Measurements from ENCODE around the gene EXOC3.
"Not testable (repeated sequence)": the region's sequence is repeated elsewhere in the genome, so short reads cannot be mapped to it uniquely, and the experiment has no call there.

Gene EXOC3

GRCh38 chr5:474840-475661, 32.1 kb downstream of the EXOC3 start:
- no peak for DNase-seq

DNA sequence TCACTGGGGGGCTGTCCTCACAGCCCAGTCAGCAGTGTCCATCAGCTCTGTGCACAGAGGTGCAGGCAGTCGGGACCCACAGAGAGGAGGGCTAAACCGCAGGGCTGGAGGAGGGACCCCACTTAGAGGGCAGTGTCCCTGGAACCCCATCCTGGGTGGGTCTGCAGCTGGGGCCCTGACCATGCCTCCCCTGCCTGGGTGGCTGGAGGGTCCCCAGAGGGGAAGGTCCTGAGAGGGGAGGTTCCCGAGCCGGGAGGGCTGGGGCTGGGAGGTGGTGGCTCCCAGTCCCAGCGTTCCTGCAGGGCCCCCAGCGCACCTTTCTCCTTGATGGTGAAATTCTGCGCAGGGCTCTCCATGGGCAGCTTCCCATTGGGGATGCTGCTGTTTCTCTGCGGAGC, 32.7 kb downstream of the EXOC3 start:
- DNase-seq, result no peak

DNA sequence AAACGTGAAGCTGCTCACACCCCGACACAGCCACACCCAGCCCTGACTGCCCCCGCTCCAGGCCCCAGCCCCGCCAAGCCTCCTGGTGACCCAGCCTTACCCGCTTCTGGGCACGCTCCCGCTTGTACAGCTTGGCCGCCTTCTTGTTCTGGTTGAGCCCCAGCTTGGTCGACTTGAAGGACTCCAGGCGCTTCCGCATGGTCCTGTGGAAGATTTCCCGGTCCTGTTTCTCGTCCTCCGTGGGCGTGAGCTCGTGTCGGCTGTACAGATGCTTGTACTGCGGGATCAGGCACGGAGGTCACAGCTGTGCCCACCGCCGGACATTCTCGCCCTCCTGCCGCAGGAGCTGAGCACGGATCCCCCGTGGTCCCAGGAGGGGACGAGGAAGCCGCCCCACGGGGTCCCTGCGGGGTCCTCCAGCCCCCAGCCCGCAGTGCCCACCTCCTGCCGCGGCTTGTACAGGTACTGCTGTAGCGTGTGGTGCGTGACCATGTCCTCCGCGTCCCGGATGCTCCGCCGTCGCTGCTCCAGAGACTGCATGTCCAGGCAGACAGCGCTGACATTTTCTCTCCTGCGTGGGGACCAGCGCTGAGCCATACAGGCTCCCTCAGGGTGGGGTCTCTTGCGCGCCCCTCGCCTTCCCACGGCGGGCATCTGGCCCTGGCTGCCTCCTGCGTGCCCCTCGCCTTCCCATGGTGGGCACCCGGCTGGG, 33.3 kb downstream of the EXOC3 start:
- no peak for DNase-seq

DNA sequence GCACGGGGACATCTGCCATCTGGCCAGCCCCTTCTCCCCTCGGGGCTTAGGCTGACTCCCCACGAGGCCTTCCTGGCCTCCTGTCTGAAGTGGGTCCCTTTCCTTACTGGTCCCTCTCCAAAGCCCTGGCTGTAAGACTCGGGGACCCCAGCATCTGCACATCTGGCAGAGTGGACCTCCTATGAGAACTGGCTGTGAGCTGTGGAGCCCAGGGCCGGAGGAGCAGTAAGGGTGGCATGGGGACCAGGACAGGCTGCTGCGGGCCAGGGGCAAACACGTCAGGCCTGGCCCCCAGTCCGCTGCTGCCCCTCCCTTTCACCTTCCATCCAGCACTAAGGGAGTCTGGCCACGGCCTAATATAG, 33.8 kb downstream of the EXOC3 start:
- no peak for DNase-seq

GRCh38 chr5:477247-477646, 34.3 kb downstream of the EXOC3 start:
- DNase-seq, result no peak

DNA sequence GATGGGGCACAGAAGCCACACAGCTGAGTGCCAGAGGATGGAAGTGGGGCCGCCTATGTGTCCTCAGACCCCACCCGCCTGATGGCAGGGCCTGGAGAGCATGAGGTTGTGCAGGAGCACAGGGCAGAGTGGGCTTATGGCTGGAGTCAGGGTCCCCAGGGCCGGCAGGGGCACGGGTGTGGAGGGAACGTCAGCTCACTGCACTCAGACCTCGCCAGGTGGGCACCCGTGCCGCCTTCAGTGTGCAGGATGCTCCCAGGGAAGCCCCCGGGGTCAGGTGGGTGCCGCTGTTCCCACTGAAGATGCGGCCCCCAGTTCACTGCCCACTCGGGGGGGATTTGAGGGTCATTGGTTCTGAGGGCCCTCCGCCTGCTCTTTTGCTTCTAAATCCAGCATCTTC, 34.9 kb downstream of the EXOC3 start:
- no peak for DNase-seq

GRCh38 chr5:478369-478981, 35.5 kb downstream of the EXOC3 start:
- DNase-seq, result no peak

DNA sequence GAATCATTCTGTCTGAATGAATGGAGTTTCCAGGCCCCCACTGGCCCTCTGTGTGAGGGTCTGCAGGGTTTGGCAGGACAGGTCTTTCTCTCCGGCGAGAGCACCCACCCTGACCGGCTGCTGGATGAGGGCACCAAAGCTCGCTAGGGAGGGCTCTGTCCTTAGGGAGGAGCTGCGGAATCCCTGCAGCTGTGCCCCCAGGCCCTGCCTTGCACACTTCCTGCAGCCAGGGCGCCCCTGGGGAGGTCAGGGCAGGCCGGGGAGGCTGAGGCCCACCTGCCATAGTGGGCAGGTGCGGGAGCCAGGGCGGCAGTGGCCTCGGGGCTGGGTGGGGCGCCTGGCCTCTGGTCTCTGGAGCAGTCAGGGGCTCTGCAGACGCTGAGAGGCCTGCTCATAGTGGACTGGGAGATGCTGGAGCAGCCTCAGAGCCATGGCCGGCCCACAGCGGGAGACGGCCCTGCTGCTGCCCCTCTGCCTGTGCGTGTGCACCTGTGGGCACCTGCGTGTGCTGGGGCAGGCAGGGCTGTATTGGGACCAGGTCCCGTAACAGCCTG, 36.1 kb downstream of the EXOC3 start:
- no peak for DNase-seq

- no peak for DNase-seq
Measured at GRCh38 chr5:479566-480319, 36.8 kb downstream of the EXOC3 start.

GRCh38 chr5:481347-481746, 38.4 kb downstream of the EXOC3 start:
- DNase-seq, result no peak

- DNase-seq, result no peak
Measured at GRCh38 chr5:482021-482420, 39.0 kb downstream of the EXOC3 start.

DNA sequence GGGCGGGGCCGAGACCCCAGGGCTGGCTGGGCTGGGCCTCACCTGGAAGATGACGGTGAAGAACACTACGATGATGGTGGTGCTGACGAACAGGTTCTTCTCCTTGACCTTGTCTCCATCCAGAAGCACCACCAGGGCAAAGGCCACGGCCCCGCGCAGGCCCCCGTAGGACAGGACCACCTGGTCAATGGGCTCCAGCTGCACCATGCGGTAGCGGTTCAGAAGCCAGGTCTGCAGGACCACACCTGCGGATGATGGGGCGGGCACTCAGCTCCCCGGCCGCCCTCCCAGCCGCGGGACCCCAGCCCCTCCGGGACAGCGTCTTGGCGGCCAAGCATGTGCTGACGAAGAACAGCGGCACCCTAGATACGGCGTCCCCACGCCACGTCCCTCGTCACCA, 39.5 kb downstream of the EXOC3 start:
- no peak for DNase-seq

GRCh38 chr5:483011-483410, 40.0 kb downstream of the EXOC3 start:
- DNase-seq, result no peak

- no peak for DNase-seq
Measured at GRCh38 chr5:483434-484140, 40.6 kb downstream of the EXOC3 start.

DNA sequence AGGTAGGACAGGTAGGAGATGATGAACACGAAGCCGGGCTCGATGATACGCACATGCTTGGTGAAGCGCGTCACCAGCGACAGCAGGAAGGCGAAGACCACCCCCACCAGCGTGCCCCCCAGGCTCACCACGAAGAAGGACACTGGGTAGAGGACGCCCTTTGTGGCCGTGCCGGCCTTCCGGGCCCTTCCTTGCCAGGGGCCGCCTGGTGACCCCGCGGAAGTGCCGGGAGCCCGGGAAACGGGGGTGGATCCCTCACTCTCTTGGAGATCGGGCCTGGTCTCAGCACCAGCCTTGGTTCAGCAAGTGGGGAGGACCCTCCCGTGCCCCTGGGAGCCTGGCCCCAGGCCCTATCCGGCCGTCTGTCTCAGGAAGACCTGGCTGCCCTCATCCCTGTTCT, 41.6 kb downstream of the EXOC3 start:
- no peak for DNase-seq

DNA sequence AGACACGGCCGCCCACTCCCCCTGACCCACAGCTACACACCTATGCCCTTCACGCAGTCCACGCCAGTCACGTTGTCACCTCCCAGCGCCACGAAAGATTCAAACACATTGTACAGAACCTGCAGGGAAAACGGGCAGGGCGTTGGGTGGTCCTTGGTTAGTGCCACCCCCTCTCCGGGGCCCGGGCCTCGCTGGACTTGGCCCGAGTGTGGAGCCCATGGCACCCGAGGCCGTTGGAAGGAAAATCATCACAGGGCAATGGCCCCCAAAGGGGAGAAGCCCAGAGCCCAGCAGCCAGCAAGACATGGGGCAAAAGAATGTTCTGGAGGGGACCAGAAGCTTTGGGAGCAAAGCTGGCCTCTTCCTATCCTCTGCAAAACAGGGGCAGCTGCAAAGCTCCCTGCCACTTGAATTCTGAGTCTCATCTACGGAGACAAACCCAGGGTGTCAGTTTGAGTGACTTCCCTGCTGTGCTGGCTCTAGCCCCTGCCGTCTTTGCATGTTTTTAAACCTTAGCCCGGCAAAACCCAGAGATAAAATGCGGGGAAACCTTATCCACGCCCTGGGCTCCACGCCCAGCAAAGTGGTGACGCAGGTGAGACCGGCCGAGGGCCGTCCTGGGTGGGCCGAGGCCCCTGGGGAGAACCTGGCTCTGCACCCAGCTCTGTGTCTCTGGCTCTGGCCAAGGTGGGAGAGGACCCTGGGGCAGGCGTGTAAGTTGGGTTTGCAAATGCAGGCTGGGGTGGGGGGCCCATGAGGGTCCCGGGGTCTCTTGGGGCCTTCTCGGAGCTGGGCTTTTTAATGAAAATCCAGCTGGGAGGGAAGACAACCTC, 42.4 kb downstream of the EXOC3 start:
- no peak for DNase-seq

DNA sequence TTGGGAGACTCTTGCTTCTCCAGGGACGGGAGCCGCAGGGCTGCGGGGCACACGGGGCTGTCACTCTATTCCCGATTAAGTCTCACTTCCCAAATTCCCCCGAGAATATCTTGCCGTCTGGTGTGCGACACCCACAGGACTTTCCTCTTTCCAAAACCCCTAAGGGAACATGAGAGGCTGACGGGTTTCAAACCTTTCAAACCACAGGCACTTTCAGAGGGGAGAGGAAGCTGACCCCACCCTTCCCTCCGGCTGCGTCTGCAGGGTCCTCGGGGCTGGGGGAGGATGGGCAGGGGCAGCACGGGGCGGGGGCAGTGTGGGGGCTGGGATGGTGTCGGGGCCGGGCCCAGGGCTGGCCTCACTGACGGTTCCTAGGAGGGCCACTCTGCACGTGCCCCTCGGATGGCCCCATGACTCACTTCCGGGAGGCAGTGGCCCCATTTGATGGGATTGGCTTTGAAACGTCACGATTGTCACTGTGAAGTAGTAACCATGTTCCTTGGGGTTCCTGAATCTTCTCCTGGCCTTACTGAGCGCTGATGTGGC, 43.0 kb downstream of the EXOC3 start:
- no peak for DNase-seq

- DNase-seq, result not testable (repeated sequence)
Measured at GRCh38 chr5:486597-486996, 43.6 kb downstream of the EXOC3 start.

GRCh38 chr5:488241-488640, 45.3 kb downstream of the EXOC3 start:
- no peak for DNase-seq

DNA sequence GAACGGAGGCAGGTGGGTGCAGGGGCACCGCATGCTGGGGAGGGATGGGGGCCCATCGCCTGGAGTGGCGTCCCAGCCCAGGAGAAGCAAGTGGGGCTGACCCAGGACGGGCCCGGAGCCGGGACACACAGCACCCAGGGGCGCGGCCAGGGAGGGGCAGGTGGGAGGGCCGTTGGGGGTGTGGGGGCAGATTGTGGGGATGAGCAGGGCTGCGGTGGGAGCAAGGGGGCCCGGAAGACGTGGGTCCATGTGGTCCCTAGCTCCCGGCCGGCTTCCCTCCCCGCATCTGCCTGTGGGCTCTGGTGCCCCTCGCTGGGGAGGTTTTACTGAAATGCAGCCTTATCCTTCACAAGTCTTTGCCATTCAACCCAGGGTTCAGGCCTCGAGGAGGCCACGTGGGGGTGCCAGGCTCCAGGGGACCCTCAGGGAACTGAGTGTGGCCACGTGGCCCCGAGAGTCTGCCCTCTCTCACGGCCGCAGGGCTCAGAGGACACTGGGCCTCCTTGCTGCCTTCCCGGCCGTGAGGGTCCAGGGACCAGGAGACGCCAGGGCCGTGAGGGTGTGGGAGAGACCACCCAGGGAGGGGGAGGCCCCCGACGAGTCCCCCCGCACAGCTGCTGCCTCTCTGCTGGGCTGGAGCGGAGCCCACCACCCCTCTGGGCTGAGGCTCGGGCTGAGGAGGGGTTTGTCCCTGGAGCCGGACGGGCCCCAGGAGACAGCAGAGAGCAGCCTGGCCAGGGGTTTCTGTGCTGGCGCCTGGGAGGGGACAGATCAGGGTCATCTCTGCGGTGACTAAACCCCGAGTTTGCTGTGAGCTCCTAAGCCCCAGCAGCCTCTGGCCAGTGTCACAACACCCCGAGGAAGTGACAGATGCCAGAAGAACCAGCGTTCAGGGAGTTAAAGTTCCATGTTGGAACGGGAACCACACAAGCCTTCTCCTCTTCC, 46.0 kb downstream of the EXOC3 start:
- DNase-seq, result no peak
